Measurements from ENCODE around the gene ADCK2.
"Not testable (repeated sequence)": the region's sequence is repeated elsewhere in the genome, so short reads cannot be mapped to it uniquely, and the experiment has no call there.

Gene ADCK2

GRCh38 chr7:140697447-140698143, 24.9 kb downstream of the ADCK2 start:
- DNase-seq: no peak

DNA sequence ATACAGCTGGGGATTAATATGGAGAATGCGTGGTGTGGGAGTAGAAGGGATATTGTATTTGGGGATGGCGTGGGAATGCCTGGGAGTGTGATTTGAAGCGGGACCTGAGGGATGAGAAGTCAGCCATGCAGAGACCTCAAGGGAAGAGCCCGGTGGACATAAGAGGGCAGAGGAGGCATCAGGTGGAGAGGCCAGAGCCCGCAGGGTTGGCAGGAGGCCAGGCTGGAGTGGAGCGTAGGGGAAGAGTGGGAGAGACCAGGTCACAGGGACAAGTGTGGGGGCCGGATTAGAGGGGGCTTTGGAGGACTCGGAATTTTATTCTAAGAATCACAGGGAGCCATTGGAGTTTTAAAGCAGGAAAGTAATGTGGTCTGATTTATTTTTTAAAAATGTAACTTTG, 25.7 kb downstream of the ADCK2 start:
- no peak for DNase-seq

DNA sequence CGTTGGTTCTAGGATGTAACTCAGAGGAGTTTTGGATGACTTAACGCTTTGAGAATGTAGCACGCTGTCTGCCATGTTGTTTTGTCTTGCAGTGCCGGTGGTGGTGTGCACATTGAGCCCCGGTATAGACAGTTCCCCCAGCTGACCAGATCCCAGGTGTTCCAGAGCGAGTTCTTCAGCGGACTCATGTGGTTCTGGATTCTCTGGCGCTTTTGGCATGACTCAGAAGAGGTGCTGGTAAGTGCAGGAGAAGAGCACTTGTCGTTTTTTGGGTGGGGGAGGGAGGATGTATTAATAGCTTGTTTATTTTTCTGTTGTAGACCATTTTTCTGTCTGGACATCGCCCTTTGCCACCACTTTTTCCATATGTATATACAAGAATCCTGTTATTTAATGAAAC, 30.0 kb downstream of the ADCK2 start:
- DNase-seq: no peak

DNA sequence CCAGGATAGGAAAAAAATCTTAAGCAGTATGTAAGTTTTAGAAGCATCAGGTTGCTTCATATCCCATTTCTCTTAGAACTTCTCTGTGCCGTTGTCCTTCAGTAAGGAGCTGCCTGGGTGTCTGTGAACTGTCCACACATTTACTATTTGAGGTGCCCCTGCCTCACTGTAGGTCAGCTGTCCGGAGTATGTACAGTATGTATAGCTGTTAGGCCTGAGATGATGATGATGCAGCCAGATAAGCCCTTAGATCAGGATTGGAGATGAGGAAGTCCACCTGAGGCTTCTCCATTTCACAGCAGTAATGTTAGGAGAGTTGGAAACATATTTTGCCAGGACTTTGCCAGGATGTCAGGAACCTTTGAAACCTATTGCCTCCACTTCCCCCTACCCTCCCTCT, 31.5 kb downstream of the ADCK2 start:
- no peak for DNase-seq

GRCh38 chr7:140707132-140707531, 34.4 kb downstream of the ADCK2 start:
- DNase-seq: no peak

GRCh38 chr7:140708764-140709163, 36.0 kb downstream of the ADCK2 start:
- DNase-seq: not testable (repeated sequence)

DNA sequence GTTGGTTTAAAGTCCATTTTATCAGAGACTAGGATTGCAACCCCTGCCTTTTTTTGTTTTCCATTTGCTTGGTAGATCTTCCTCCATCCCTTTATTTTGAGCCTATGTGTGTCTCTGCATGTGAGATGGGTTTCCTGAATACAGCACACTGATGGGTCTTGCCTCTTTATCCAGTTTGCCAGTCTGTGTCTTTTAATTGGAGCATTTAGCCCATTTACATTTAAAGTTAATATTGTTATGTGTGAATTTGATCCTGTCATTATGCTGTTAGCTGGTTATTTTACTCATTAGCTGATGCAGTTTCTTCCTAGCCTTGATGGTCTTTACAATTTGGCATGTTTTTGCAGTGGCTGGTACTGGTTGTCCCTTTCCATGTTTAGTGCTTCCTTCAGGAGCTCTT, 39.6 kb downstream of the ADCK2 start:
- DNase-seq: not testable (repeated sequence)

- no peak for DNase-seq
Measured at GRCh38 chr7:140714331-140715040, 41.7 kb downstream of the ADCK2 start.

- DNase-seq: no peak
Measured at GRCh38 chr7:140719721-140720120, 47.0 kb downstream of the ADCK2 start.

- DNase-seq: no peak
Measured at GRCh38 chr7:140722254-140722653, 49.5 kb downstream of the ADCK2 start.

DNA sequence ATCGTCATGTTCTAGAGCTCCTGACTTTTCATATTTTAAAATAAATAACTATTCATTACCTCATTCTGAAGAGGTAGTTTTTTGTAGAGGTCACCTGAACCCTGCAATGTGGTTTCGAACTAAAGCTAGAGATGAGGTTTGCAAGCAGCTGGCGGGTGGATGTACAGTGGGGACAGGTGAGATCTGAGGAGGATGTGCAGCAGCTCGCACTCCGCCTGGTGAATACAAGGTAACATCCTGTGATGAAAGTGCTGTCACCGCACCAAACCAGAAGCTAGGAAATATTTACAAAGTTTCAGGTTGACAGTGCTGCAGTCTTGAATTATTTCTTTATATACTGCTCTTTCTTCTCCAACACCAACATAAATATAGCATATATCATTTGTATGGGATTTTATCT, 50.3 kb downstream of the ADCK2 start:
- no peak for DNase-seq

GRCh38 chr7:140723574-140723973, 50.8 kb downstream of the ADCK2 start:
- DNase-seq: no peak

DNA sequence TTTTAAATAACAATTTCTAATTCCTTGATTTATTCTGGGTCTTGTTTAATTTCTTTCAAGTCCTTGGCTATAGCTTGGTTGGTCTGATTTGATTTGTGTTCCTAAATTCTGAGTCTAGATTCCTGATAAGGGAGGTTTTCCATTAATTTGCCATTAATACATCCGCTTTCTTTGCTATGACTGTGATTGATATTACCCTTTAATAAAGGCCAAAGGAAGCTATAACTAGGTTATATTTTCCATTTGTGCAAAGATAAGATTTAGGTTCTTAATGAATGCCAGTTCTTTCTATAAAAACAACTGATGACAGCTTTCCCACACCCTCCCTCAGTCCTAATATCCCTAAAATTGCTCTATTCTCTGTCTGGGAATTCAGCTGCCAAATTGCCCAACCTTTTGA, 52.0 kb downstream of the ADCK2 start:
- no peak for DNase-seq

DNA sequence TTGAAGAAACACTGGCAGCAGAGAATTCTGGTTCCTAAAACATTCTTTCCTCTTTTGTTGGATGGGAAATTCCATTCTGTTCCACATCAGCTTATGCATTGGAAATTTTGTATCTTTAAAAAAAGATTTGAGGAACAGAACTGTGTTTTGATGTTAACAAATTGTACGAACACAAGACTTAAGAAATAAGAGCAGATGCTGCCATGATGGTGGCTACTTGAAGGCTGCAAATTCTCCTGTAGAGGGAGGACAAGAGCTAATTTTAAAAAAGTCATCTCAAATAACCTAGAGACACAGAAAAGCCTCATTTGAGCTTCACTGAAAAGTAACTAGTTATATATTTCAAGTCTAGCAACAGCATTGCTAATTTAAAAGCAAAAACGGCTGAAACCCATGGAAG, 53.5 kb downstream of the ADCK2 start:
- DNase-seq: no peak

GRCh38 chr7:140732416-140732815, 59.7 kb downstream of the ADCK2 start:
- DNase-seq: no peak

- DNase-seq: no peak
Measured at GRCh38 chr7:140734096-140734495, 61.4 kb downstream of the ADCK2 start.

- no peak for DNase-seq
Measured at GRCh38 chr7:140734729-140735128, 62.0 kb downstream of the ADCK2 start.

- DNase-seq: no peak
Measured at GRCh38 chr7:140738280-140738679, 65.5 kb downstream of the ADCK2 start.

GRCh38 chr7:140743255-140743654, 70.5 kb downstream of the ADCK2 start:
- not testable (repeated sequence) for DNase-seq

DNA sequence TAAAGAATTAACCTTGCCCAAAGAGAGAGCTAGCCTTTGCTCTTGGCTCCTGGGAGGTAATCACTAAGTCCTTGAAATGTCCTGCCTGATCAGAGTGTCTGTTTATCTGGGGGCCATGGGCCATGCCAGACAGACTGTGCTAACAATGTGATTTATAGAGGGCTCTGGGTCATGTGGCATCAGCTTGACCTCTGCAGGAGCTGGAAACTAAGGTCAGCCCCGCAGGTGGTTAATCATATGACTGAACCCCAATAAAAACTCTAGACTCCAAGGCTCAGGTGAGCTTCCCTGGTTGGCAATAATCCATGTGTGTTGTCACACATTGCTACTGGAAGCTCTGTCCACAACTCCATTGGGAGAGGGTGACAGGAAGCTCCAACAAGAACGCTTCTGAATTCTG, 71.3 kb downstream of the ADCK2 start:
- no peak for DNase-seq

Measured in NCI-H774 (cell line).